ENCODE measurements around the gene GTF2IRD2.
"Not testable (repeated sequence)": the region's sequence is repeated elsewhere in the genome, so short reads cannot be mapped to it uniquely, and the experiment has no call there.

GTF2IRD2 gene

GRCh38 chr7:74820146-74820805, 31.1 kb downstream of the GTF2IRD2 start:
- not testable (repeated sequence) for H3K4me1 Mint-ChIP-seq; H3K27ac Mint-ChIP-seq; H3K36me3 Mint-ChIP-seq (ENCODE audit: low read depth); H3K4me3 Mint-ChIP-seq; H3K27me3 Mint-ChIP-seq (ENCODE audit: low read depth); H3K9me3 Mint-ChIP-seq

DNA sequence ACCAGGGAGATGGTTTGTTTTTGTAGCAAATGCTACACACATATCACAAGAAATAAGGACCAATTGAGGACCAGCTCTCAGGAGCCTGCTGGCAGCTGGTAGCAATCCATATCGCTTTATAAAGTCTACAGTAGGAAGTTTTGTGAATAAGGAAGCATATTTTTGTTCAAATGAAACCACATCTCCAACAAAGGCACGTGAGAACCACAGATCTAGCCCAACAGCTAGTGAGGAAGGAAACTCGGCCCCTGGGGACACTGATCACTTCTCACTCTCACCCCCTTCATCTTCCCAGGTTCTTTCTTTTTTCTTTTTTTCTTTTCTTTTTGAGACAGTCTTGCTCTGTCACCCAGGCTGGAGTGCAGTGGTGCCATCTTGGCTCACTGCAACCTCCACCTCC, 35.5 kb downstream of the GTF2IRD2 start:
- not testable (repeated sequence) for H3K9me3 Mint-ChIP-seq; H3K27ac Mint-ChIP-seq; H3K4me3 Mint-ChIP-seq; H3K4me1 Mint-ChIP-seq; H3K36me3 Mint-ChIP-seq (ENCODE audit: low read depth); H3K27me3 Mint-ChIP-seq (ENCODE audit: low read depth)

GRCh38 chr7:74798644-74799043, 52.8 kb downstream of the GTF2IRD2 start:
- H3K4me3 Mint-ChIP-seq; H3K9me3 Mint-ChIP-seq; H3K27ac Mint-ChIP-seq; H3K36me3 Mint-ChIP-seq (ENCODE audit: low read depth); H3K4me1 Mint-ChIP-seq; H3K27me3 Mint-ChIP-seq (ENCODE audit: low read depth): not testable (repeated sequence)

DNA sequence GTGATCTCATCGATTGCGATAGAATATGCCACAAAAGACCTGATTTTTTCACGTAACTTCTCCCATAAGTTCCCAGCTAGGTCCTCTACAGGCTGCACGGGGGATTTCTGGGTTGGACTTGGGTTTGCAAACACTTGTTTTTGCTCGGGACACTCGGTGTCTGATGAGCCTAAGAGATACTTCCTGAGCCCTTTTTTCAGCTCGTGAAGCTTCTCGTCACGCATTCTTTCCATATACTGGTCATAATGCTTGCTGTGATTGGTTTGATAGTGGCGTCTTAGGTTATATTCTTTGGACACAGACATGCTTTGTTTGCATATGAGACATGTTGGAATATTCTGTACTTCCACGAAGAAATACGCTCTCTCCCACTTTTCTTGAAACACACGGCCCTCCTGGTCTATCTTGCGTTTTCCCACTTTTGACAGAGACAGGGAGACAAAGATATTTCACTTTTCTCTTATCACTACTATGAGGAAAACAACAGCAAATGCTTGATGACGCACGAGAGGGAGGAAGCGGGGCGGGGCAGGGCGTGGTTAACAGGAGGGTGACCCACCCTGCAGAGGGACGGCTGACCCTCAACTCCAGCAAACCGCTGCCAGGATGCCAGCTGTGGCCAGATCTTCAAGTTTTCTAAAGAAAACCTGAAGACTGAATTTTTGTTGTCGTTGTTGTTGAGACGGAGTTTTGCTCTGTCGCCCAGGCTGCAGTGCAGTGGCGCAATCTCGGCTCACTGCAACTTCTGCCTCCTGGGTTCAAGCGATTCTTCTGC, 53.4 kb downstream of the GTF2IRD2 start:
- H3K27ac Mint-ChIP-seq; H3K36me3 Mint-ChIP-seq (ENCODE audit: low read depth); H3K4me3 Mint-ChIP-seq; H3K9me3 Mint-ChIP-seq; H3K27me3 Mint-ChIP-seq (ENCODE audit: low read depth); H3K4me1 Mint-ChIP-seq: not testable (repeated sequence)

GRCh38 chr7:74789200-74789736, 62.1 kb downstream of the GTF2IRD2 start:
- H3K27me3 Mint-ChIP-seq (ENCODE audit: low read depth); H3K4me1 Mint-ChIP-seq; H3K36me3 Mint-ChIP-seq (ENCODE audit: low read depth): not testable (repeated sequence)

DNA sequence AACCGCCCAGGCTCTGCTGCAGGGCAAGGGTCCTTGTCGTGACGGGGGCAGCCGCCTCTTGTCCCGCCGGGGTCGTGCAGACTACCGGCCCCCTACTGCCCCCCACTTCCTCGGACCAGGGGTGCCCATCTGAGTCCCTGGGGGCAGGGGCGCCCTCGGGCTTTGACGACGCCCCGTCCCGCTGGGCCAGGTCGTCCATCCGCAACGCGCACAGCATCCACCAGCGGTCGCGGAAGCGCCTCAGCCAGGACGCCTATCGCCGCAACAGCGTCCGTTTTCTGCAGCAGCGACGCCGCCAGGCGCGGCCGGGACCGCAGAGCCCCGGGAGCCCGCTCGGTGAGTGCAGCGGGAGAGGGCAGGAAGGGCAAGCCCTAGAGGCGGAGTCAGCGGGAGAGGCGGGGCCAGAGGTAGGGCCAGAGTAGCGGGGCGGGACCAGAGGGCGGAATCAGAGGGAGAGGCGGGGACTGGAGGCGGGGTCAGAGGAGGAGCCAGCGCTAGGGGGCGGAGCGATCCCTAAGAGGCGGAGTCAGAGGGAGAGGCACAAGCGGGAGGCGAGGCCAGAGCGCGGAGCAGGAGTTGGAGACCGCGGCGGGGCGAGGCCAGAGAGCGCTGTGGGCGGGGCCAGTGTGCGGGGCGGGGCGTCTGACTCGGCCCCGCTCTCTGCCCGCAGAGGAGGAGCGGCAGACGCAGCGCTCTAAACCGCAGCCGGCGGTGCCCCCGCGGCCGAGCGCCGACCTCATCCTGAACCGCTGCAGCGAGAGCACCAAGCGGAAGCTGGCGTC, 62.8 kb downstream of the GTF2IRD2 start:
- H3K27me3 Mint-ChIP-seq (ENCODE audit: low read depth); H3K36me3 Mint-ChIP-seq (ENCODE audit: low read depth); H3K4me1 Mint-ChIP-seq; H3K27ac Mint-ChIP-seq; H3K9me3 Mint-ChIP-seq: not testable (repeated sequence)
- H3K4me3 Mint-ChIP-seq: peak overlapping the region; percentile 55 to 69 (median 63)

More at GRCh38 chr7:74789200-74789736, 62.1 kb downstream of the GTF2IRD2 start:
- not testable (repeated sequence) for H3K9me3 Mint-ChIP-seq, H3K4me3 Mint-ChIP-seq, H3K27ac Mint-ChIP-seq

GRCh38 chr7:74783595-74783994, 67.8 kb downstream of the GTF2IRD2 start:
- not testable (repeated sequence) for H3K27ac Mint-ChIP-seq; H3K4me3 Mint-ChIP-seq; H3K4me1 Mint-ChIP-seq; H3K9me3 Mint-ChIP-seq; H3K36me3 Mint-ChIP-seq (ENCODE audit: low read depth); H3K27me3 Mint-ChIP-seq (ENCODE audit: low read depth)

GRCh38 chr7:74781746-74782145, 69.7 kb downstream of the GTF2IRD2 start:
- not testable (repeated sequence) for H3K4me1 Mint-ChIP-seq; H3K27me3 Mint-ChIP-seq (ENCODE audit: low read depth); H3K36me3 Mint-ChIP-seq (ENCODE audit: low read depth); H3K27ac Mint-ChIP-seq; H3K4me3 Mint-ChIP-seq; H3K9me3 Mint-ChIP-seq

GRCh38 chr7:74779053-74779452, 72.4 kb downstream of the GTF2IRD2 start:
- not testable (repeated sequence) for H3K4me1 Mint-ChIP-seq; H3K27me3 Mint-ChIP-seq (ENCODE audit: low read depth); H3K36me3 Mint-ChIP-seq (ENCODE audit: low read depth); H3K4me3 Mint-ChIP-seq; H3K9me3 Mint-ChIP-seq; H3K27ac Mint-ChIP-seq

DNA sequence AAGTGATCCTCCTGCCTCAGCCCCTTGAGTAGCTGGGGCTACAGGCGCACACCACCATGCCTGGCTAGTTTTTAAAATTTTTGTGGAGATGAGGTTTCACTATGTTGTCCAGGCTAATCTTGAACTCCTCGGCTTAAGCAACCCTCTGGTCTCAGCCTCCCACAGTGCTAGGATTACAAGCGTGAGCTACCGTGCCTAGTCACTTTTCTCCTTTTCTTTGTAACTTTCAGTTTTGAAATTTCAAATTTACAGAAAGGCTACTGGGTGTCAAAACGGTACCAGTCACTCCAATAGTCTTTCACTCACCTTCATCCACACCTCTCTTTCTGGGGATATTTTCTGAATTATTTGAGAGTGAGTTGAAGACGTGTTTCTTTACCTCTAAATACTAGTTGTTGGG, 76.3 kb downstream of the GTF2IRD2 start:
- not testable (repeated sequence) for H3K9me3 Mint-ChIP-seq; H3K4me3 Mint-ChIP-seq; H3K36me3 Mint-ChIP-seq (ENCODE audit: low read depth); H3K4me1 Mint-ChIP-seq; H3K27me3 Mint-ChIP-seq (ENCODE audit: low read depth); H3K27ac Mint-ChIP-seq

DNA sequence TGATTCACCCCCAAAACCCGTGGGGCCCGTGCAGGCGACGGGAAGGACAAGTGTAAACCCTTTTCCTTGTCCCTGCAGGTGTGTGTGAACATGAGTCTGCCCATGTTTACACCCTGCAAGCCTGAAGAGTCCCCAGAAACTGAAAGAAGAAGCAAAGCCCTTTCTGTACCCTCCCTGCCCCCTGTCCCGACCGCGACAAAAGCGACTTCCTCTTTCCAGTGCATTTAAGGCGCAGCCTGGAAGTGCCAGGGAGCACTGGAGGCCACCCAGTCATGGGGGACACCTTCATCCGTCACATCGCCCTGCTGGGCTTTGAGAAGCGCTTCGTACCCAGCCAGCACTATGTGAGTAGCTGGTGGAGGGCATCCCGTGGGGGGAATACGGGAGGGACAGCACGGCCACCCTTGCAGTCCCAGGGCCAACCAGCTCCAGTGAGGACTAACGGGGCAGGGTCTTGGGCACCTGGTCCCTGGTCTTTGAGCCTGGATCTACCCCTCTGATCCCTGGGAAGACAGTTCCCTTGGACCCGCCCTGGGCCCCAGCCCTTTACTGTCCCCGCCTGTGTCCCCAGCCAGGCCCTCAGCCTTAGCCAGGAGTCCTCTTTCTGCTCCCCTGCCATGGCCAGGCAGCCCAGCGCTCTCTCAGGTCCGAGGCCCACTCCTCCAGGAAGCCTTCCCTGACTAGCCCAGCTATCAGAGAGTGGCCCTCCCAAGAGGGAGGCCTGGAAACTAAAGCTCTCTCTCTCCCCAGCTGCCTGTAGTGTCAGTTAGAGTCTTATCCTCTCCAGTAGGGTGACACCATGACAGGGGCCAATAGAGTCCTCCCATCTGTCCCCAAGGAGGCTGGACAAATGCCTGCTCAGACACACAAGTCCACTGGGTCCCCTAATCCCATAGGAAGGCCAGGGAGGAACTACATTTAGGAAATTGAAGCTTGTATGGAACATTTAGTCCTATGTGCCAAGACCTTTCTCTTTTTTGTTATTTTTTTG, 77.3 kb downstream of the GTF2IRD2 start, which contains the start of gene NCF1:
Gene NCF1 (plus strand): TSS at position 252 of the 991 bp plus-strand sequence. CDS start 21 bp downstream, at position 273.
- not testable (repeated sequence) for H3K36me3 Mint-ChIP-seq (ENCODE audit: low read depth); H3K4me3 Mint-ChIP-seq; H3K9me3 Mint-ChIP-seq; H3K4me1 Mint-ChIP-seq; H3K27me3 Mint-ChIP-seq (ENCODE audit: low read depth); H3K27ac Mint-ChIP-seq

DNA sequence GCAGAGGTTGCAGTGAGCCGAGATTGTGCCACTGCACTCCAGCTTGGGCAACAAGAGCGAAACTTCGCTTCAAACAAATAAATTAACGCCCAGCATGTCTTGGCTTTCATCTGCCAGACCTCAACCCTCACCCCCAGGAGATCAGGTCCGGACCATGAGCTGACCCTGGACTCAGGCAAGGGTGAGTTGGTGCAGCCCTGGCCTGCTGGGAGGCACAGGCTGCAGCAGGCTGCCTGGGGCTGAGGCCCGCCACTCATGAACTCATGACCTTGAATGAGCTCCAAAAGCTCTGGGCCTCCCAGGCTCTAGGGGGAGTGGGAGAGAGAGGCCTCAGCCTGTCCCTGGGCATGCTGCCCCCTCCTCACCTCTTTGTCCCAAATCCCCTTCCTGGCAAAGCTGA, 79.3 kb downstream of the GTF2IRD2 start:
- H3K4me3 Mint-ChIP-seq; H3K9me3 Mint-ChIP-seq; H3K27ac Mint-ChIP-seq; H3K27me3 Mint-ChIP-seq (ENCODE audit: low read depth); H3K4me1 Mint-ChIP-seq; H3K36me3 Mint-ChIP-seq (ENCODE audit: low read depth): not testable (repeated sequence)

DNA sequence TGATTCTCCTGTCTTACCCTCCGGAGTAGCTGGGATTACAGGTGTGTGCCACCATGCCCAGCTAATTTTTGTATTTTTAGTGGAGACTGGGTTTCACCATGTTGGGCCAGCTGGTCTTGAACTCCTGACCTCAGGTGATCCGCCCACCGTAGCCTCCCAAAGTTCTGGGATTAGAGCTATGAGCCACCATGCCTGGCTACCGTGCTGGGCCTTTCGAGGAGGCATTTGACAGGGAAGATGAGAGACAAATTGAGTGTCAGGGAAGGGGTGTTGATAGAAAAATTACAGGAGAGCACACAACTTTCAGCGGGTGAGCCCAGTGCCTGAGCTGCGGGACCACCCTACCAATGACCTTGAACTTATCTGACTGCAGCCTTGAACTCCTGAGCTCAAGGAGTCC, 81.3 kb downstream of the GTF2IRD2 start:
- not testable (repeated sequence) for H3K4me3 Mint-ChIP-seq; H3K27me3 Mint-ChIP-seq (ENCODE audit: low read depth); H3K4me1 Mint-ChIP-seq; H3K27ac Mint-ChIP-seq; H3K9me3 Mint-ChIP-seq; H3K36me3 Mint-ChIP-seq (ENCODE audit: low read depth)

DNA sequence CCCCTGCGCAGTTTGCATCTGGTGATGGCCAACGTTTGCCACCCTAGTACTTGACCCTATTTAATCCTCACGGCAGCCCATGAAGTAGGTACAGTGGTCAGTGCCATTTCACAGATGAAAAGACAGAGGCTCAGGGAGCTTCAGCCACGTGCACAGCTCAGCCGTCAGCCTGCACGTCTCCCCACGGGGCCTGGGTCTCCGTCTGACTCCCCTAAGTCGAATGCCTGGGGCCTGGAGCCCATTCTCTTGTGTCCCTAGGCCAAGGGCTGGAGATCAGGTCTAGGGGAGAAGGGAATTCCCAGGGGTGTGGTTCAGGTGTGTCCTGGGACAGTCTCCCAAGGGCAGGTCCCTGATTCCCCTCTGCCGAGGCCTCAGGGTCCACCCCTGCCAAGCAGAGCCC, 84.4 kb downstream of the GTF2IRD2 start:
- H3K4me3 Mint-ChIP-seq; H3K27me3 Mint-ChIP-seq (ENCODE audit: low read depth); H3K27ac Mint-ChIP-seq; H3K36me3 Mint-ChIP-seq (ENCODE audit: low read depth); H3K9me3 Mint-ChIP-seq; H3K4me1 Mint-ChIP-seq: not testable (repeated sequence)
